Gastroesophageal sphincter (tissue), 4 donors: Measurements from ENCODE around the gene IL13RA2. TPM values are rescaled to one million over a fixed set of nuclear protein-coding genes. Genes with fewer than 3 reads are reported as not detected.

Source experiments
- ATAC-seq: fragments of 150-250 bp; one replicate; pipeline ENCODE4 v1.9.1; 2016; ENCODE audit warnings: mild to moderate bottlenecking, moderate library complexity
- H3K27ac ChIP-seq, 4 donors: fragments of 200-600 bp; sonication (generic) in 3 of 4; 1 replicate in 3 of 4; 2 replicates in 1 of 4; pipeline ENCODE4 v1.5.1; 2016 to 2019
- H3K27me3 ChIP-seq: fragments of 200-600 bp; sonication (generic); one replicate; pipeline ENCODE4 v1.5.1; 2019
- H3K36me3 ChIP-seq, 2 donors: fragments of 200-600 bp; sonication (generic); one replicate each; pipeline ENCODE4 v1.5.1; 2019; ENCODE audit warnings: control low read depth in 1 of 2
- H3K4me1 ChIP-seq, 3 donors: fragments of 200-600 bp; sonication (generic); 1 replicate in 2 of 3; 2 replicates in 1 of 3; pipeline ENCODE4 v1.5.1; 2016 to 2019; ENCODE audit warnings: control low read depth in 2 of 3
- H3K4me3 ChIP-seq, 2 donors: fragments of 200-600 bp; sonication (generic); one replicate each; pipeline ENCODE4 v1.5.1; 2019; ENCODE audit warnings: mild to moderate bottlenecking in 1 of 2, moderate library complexity in 1 of 2
- H3K9me3 ChIP-seq, 3 donors: fragments of 200-600 bp; sonication (generic); one replicate each; pipeline ENCODE4 v1.5.1; 2017 to 2019; ENCODE audit warnings: control low read depth in 2 of 3
- CTCF ChIP-seq, 4 experiments: fragments of 200-600 bp in 2 of 4; fragments of 450-650 bp in 2 of 4; sonication (generic) in 1 of 4; IDR thresholded peaks; one replicate each; pipeline ENCODE4 v1.5.1; 2017 to 2019; ENCODE audit warnings: antibody characterized with exemption in 4 of 4, mild to moderate bottlenecking in 2 of 4, moderate library complexity in 2 of 4
- EP300 ChIP-seq: sonication (generic); formaldehyde crosslinking; IDR thresholded peaks from one replicate; pipeline ENCODE4 v1.6.1; 2017; ENCODE audit warnings: antibody characterized with exemption, mild to moderate bottlenecking
- POLR2A ChIP-seq, 2 donors: fragments of 450-650 bp; IDR thresholded peaks; one replicate each; pipeline ENCODE4 v1.6.1; 2017; ENCODE audit warnings: antibody characterized with exemption in 2 of 2, mild to moderate bottlenecking in 2 of 2, moderate library complexity in 1 of 2
- POLR2AphosphoS5 ChIP-seq: sonication (generic); formaldehyde crosslinking; IDR thresholded peaks from one replicate; pipeline ENCODE4 v1.6.1; 2017; ENCODE audit warnings: antibody characterized with exemption
- WGBS, 2 donors: methylation state at CpG; one replicate each; pipeline ENCODE4 v1.1.5; 2018; ENCODE audit warnings: low coverage in 1 of 2; 5-methylcytosine and 5-hydroxymethylcytosine counted together
- small RNA-seq, 4 donors: library from RNA; depleted of rRNA; stranded (forward); fragments of <200 nt; gene quantifications; one replicate each; pipeline ENCODE3, GENCODE V24; 2016
- total RNA-seq, 4 donors: library from RNA; depleted of rRNA; stranded (reverse); fragments of >200 nt; gene quantifications; one replicate each; pipeline ENCODE4 v1.1.0, GENCODE V29; 2016

IL13RA2 gene
- total RNA-seq, 4 donors from 2014 or later: 0.22 to 1.3 TPM; not detected in 2

- 58% methylated on average over 3 of the region's 3 CpGs; no CpG with 5 or more reads in 1 of the 2 donors for WGBS, 2 donors
- H3K4me3 ChIP-seq: no peak overlapping the region
These were observed 46.6 kb downstream of the IL13RA2 start for GRCh38 chrX:114970806-114971205.

GRCh38 chrX:114964374-114964773, 53.0 kb downstream of the IL13RA2 start:
- no peak for ATAC-seq
- no peaks in the 10 kb centered on the region for H3K27me3 ChIP-seq
- TF ChIP-seq POLR2A (IDR thresholded peaks at IDR 0.05) (no peak), CTCF (IDR thresholded peaks at IDR 0.05) (no peak), POLR2AphosphoS5 (no peak)
- no peaks in the 10 kb centered on the region for H3K4me1 ChIP-seq
- 53 to 70% methylated on average over 3 of the region's 3 CpGs for WGBS, 2 donors
- H3K27ac ChIP-seq: no peak overlapping the region
- H3K9me3 ChIP-seq: no peaks in the 10 kb centered on the region
- no peaks in the 10 kb centered on the region for H3K36me3 ChIP-seq
- no peak overlapping the region for H3K4me3 ChIP-seq

More at GRCh38 chrX:114970806-114971205, 46.6 kb downstream of the IL13RA2 start:
- Histone ChIP-seq H3K36me3 (no peaks in the 10 kb centered on the region), H3K27me3 (no peaks in the 10 kb centered on the region), H3K27ac (no peak overlapping the region), H3K4me1 (no peaks in the 10 kb centered on the region), H3K9me3 (no peaks in the 10 kb centered on the region)
- ATAC-seq: no peak
- TF ChIP-seq POLR2A (IDR thresholded peaks at IDR 0.05) (no peak), EP300 (no peak), CTCF (IDR thresholded peaks at IDR 0.05) (no peak), POLR2AphosphoS5 (no peak)

- H3K36me3 ChIP-seq: no peaks in the 10 kb centered on the region
- no peaks in the 10 kb centered on the region for H3K9me3 ChIP-seq
- H3K4me1 ChIP-seq: no peaks in the 10 kb centered on the region
- H3K27ac ChIP-seq: no peak overlapping the region
- H3K4me3 ChIP-seq: no peak overlapping the region
- TF ChIP-seq CTCF (IDR thresholded peaks at IDR 0.05) (no peak), EP300 (no peak), POLR2A (IDR thresholded peaks at IDR 0.05) (no peak), POLR2AphosphoS5 (no peak)
- ATAC-seq: no peak
- H3K27me3 ChIP-seq: no peaks in the 10 kb centered on the region
These were observed 55.2 kb downstream of the IL13RA2 start for GRCh38 chrX:114962209-114962608.

GRCh38 chrX:114959729-114960128, 57.7 kb downstream of the IL13RA2 start:
- Histone ChIP-seq H3K27me3 (no peaks in the 10 kb centered on the region), H3K4me1 (no peaks in the 10 kb centered on the region), H3K36me3 (no peaks in the 10 kb centered on the region), H3K4me3 (no peak overlapping the region), H3K9me3 (no peaks in the 10 kb centered on the region), H3K27ac (no peak overlapping the region)
- no peak for ATAC-seq
- TF ChIP-seq CTCF (IDR thresholded peaks at IDR 0.05) (peak in 3 of 4 experiments; percentile 33 to 48 (median 38)), POLR2AphosphoS5 (no peak), EP300 (no peak)

Small RNA genes within 50 kb of the gene (small RNA-seq; reads per million reads assigned to genes)
- 0 reads per million in 4 donors for gene RNU6-648P

Other genes with a start within 250 kb of the IL13RA2 start
- gene RBMXL3, start 171.8 kb upstream of the IL13RA2 start, total RNA-seq: not detected
- 10 to 100 TPM; 10.8 to 17.1 (median 14.5) TPM for gene LRCH2, start 216.5 kb upstream of the IL13RA2 start, total RNA-seq